ENCODE results near the gene DNASE2. TPM values are rescaled to one million over a fixed set of nuclear protein-coding genes. Genes with fewer than 3 reads are reported as not detected.

Gene DNASE2
- polyA plus RNA-seq, 2 donors: 7.8 to 15.9 TPM

GRCh38 chr19:12837225-12837624 lies 44.0 kb downstream of the DNASE2 start:
- H3K27me3 ChIP-seq (ENCODE audit: control insufficient read depth in 1 of 2, insufficient read depth in 2 of 2, low read length in 2 of 2): peaks cover 0 to 30% of the 10 kb centered on the region in 2 donors
- H3K9me3 ChIP-seq (ENCODE audit: control insufficient read depth in 2 of 2, insufficient read depth in 1 of 2, low read depth in 1 of 2, low read length in 1 of 2): peaks cover 3 to 8% of the 10 kb centered on the region in 2 donors
- peaks cover 6 to 19% of the 10 kb centered on the region in 2 donors for H3K4me1 ChIP-seq (ENCODE audit: control insufficient read depth in 2 of 2, insufficient read depth in 2 of 2, low read length in 1 of 2)
- 57 to 64% methylated on average over 4 of the region's 4 CpGs for WGBS, 2 donors
- no peak overlapping the region for H3K27ac ChIP-seq (ENCODE audit: low read depth in 2 of 2, low read length in 1 of 2)
- H3K4me3 ChIP-seq (ENCODE audit: low read depth in 1 of 2, low read length in 2 of 2): no peak overlapping the region
- H3K36me3 ChIP-seq (ENCODE audit: control insufficient read depth in 2 of 2, insufficient read depth in 2 of 2, low read length in 1 of 2): no peaks in the 10 kb centered on the region

GRCh38 chr19:12836529-12836863 lies 44.8 kb downstream of the DNASE2 start:
- WGBS, 2 donors: 8 to 9% methylated on average over 6 of the region's 6 CpGs

GRCh38 chr19:12834976-12835757 lies 46.1 kb downstream of the DNASE2 start:
- Histone ChIP-seq H3K4me1 (ENCODE audit: control insufficient read depth in 2 of 2, insufficient read depth in 2 of 2, low read length in 1 of 2) (peaks cover 2 to 13% of the 10 kb centered on the region in 2 donors), H3K36me3 (ENCODE audit: control insufficient read depth in 2 of 2, insufficient read depth in 2 of 2, low read length in 1 of 2) (no peaks in the 10 kb centered on the region), H3K27me3 (ENCODE audit: control insufficient read depth in 1 of 2, insufficient read depth in 2 of 2, low read length in 2 of 2) (peaks cover 0 to 27% of the 10 kb centered on the region in 2 donors), H3K4me3 (ENCODE audit: low read depth in 1 of 2, low read length in 2 of 2) (no peak overlapping the region), H3K27ac (ENCODE audit: low read depth in 2 of 2, low read length in 1 of 2) (no peak overlapping the region), H3K9me3 (ENCODE audit: control insufficient read depth in 2 of 2, insufficient read depth in 1 of 2, low read depth in 1 of 2, low read length in 1 of 2) (peaks cover under 1 to 3% of the 10 kb centered on the region in 2 donors)
- 7 to 8% methylated on average over 39 of the region's 39 CpGs for WGBS, 2 donors

More at GRCh38 chr19:12836529-12836863, 44.8 kb downstream of the DNASE2 start:
- H3K27ac ChIP-seq (ENCODE audit: low read depth in 2 of 2, low read length in 1 of 2): no peak overlapping the region
- H3K9me3 ChIP-seq (ENCODE audit: control insufficient read depth in 2 of 2, insufficient read depth in 1 of 2, low read depth in 1 of 2, low read length in 1 of 2): peaks cover 3 to 8% of the 10 kb centered on the region in 2 donors
- peaks cover 6 to 19% of the 10 kb centered on the region in 2 donors for H3K4me1 ChIP-seq (ENCODE audit: control insufficient read depth in 2 of 2, insufficient read depth in 2 of 2, low read length in 1 of 2)
- no peak overlapping the region for H3K4me3 ChIP-seq (ENCODE audit: low read depth in 1 of 2, low read length in 2 of 2)
- peaks cover 0 to 30% of the 10 kb centered on the region in 2 donors for H3K27me3 ChIP-seq (ENCODE audit: control insufficient read depth in 1 of 2, insufficient read depth in 2 of 2, low read length in 2 of 2)
- no peaks in the 10 kb centered on the region for H3K36me3 ChIP-seq (ENCODE audit: control insufficient read depth in 2 of 2, insufficient read depth in 2 of 2, low read length in 1 of 2)

DNA sequence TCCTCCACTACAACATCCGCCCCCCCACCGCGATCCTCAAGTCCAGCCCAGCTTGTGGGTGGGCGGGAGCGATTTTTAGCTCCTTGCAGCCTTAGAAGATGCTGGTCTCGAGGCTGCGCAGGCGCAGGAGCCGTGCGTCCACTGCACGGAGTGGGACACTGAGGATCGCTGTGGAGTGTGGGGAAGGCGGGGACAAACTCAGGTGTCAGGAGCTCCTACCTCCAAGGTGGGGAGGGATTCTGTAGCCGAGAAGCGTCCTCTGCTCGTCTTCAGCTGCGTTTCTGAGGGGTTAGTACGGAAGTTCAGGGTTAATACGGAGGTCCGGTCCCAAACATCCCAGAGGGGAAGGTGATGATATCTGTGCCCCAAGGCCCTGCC lies 46.7 kb downstream of the DNASE2 start, which contains the start of gene RTBDN:
RTBDN (minus strand) TSS at position 14 of the 378 bp plus-strand sequence. CDS start 4,600 bp downstream, outside the sequence.
- Histone ChIP-seq H3K36me3 (ENCODE audit: control insufficient read depth in 2 of 2, insufficient read depth in 2 of 2, low read length in 1 of 2) (no peaks in the 10 kb centered on the region), H3K4me3 (ENCODE audit: low read depth in 1 of 2, low read length in 2 of 2) (peak within 1 kb of the TSS; percentile 31 to 53), H3K9me3 (ENCODE audit: control insufficient read depth in 2 of 2, insufficient read depth in 1 of 2, low read depth in 1 of 2, low read length in 1 of 2) (peaks cover 0 to 3% of the 10 kb centered on the region in 2 donors), H3K27me3 (ENCODE audit: control insufficient read depth in 1 of 2, insufficient read depth in 2 of 2, low read length in 2 of 2) (peaks cover 0 to 27% of the 10 kb centered on the region in 2 donors), H3K4me1 (ENCODE audit: control insufficient read depth in 2 of 2, insufficient read depth in 2 of 2, low read length in 1 of 2) (peaks cover 2 to 13% of the 10 kb centered on the region in 2 donors), H3K27ac (ENCODE audit: low read depth in 2 of 2, low read length in 1 of 2) (no peak within 1 kb of the TSS)
- WGBS, 2 donors: 7 to 9% methylated on average over 20 of the region's 20 CpGs

- Histone ChIP-seq H3K9me3 (ENCODE audit: control insufficient read depth in 2 of 2, insufficient read depth in 1 of 2, low read depth in 1 of 2, low read length in 1 of 2) (peaks cover 0 to 3% of the 10 kb centered on the region in 2 donors), H3K4me1 (ENCODE audit: control insufficient read depth in 2 of 2, insufficient read depth in 2 of 2, low read length in 1 of 2) (peaks cover 2 to 13% of the 10 kb centered on the region in 2 donors), H3K27me3 (ENCODE audit: control insufficient read depth in 1 of 2, insufficient read depth in 2 of 2, low read length in 2 of 2) (peaks cover 0 to 26% of the 10 kb centered on the region in 2 donors), H3K36me3 (ENCODE audit: control insufficient read depth in 2 of 2, insufficient read depth in 2 of 2, low read length in 1 of 2) (no peaks in the 10 kb centered on the region), H3K4me3 (ENCODE audit: low read depth in 1 of 2, low read length in 2 of 2) (peak overlapping the region; percentile 31 to 53), H3K27ac (ENCODE audit: low read depth in 2 of 2, low read length in 1 of 2) (no peak overlapping the region)
- WGBS, 2 donors: 2 to 3% methylated on average over 38 to 83 of the region's 87 CpGs
Observed at GRCh38 chr19:12833738-12834565, 47.3 kb downstream of the DNASE2 start.

DNA sequence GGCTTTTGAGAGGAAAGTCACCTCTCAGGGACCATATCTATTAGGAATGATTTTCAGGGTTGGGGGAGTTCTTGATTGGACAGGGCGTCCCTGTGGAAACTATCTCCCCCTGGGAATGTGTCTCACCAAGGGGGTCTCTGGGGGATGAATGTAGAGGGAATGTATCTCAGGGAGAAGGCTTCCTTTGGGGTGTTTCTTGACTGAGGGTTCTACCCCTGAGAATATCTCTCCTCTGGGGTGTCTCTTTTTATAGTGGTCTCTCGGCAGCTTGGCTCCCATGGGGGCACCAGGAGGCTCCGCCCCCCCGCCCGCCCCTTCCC lies 47.9 kb downstream of the DNASE2 start:
- Histone ChIP-seq H3K27me3 (ENCODE audit: control insufficient read depth in 1 of 2, insufficient read depth in 2 of 2, low read length in 2 of 2) (peaks cover 0 to 23% of the 10 kb centered on the region in 2 donors), H3K9me3 (ENCODE audit: control insufficient read depth in 2 of 2, insufficient read depth in 1 of 2, low read depth in 1 of 2, low read length in 1 of 2) (no peaks in the 10 kb centered on the region), H3K4me3 (ENCODE audit: low read depth in 1 of 2, low read length in 2 of 2) (peak overlapping the region in 1 of 2 donors; percentile 53), H3K36me3 (ENCODE audit: control insufficient read depth in 2 of 2, insufficient read depth in 2 of 2, low read length in 1 of 2) (no peaks in the 10 kb centered on the region), H3K4me1 (ENCODE audit: control insufficient read depth in 2 of 2, insufficient read depth in 2 of 2, low read length in 1 of 2) (peaks cover 4 to 9% of the 10 kb centered on the region in 2 donors), H3K27ac (ENCODE audit: low read depth in 2 of 2, low read length in 1 of 2) (no peak overlapping the region)
- WGBS, 2 donors: 1 to 6% methylated on average over 2 to 5 of the region's 5 CpGs

DNA sequence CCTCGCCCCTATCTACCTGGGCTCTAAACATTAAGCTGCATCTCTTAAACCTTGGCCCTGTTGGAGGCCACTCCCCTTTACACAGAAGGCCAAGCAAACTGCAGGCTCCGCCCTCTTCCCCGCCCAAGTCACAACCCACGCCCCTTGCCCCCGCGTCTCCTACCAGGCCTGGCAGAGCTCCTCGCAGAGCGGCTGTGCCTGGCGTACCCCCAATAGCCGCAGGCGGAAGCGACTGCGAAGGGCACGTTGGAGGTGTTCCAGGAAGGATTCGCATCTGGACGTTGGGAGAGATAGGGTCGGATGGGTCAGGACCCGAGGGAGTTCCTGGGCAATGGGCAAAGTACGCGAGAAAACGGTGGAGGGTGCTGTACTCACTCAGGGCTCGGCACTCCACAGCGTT lies 52.8 kb downstream of the DNASE2 start:
- H3K9me3 ChIP-seq (ENCODE audit: control insufficient read depth in 2 of 2, insufficient read depth in 1 of 2, low read depth in 1 of 2, low read length in 1 of 2): no peaks in the 10 kb centered on the region
- H3K27me3 ChIP-seq (ENCODE audit: control insufficient read depth in 1 of 2, insufficient read depth in 2 of 2, low read length in 2 of 2): peaks cover 0 to 1% of the 10 kb centered on the region in 2 donors
- H3K4me1 ChIP-seq (ENCODE audit: control insufficient read depth in 2 of 2, insufficient read depth in 2 of 2, low read length in 1 of 2): peaks cover 4 to 10% of the 10 kb centered on the region in 2 donors
- no peaks in the 10 kb centered on the region for H3K36me3 ChIP-seq (ENCODE audit: control insufficient read depth in 2 of 2, insufficient read depth in 2 of 2, low read length in 1 of 2)
- H3K27ac ChIP-seq (ENCODE audit: low read depth in 2 of 2, low read length in 1 of 2): no peak overlapping the region
- WGBS, 2 donors: 7% methylated on average over 23 of the region's 23 CpGs
- H3K4me3 ChIP-seq (ENCODE audit: low read depth in 1 of 2, low read length in 2 of 2): no peak overlapping the region

- H3K4me3 ChIP-seq (ENCODE audit: low read depth in 1 of 2, low read length in 2 of 2): peak overlapping the region in 1 of 2 donors; percentile 17
- H3K27ac ChIP-seq (ENCODE audit: low read depth in 2 of 2, low read length in 1 of 2): no peak overlapping the region
- H3K9me3 ChIP-seq (ENCODE audit: control insufficient read depth in 2 of 2, insufficient read depth in 1 of 2, low read depth in 1 of 2, low read length in 1 of 2): peaks cover 0 to 2% of the 10 kb centered on the region in 2 donors
- peaks cover 4 to 10% of the 10 kb centered on the region in 2 donors for H3K4me1 ChIP-seq (ENCODE audit: control insufficient read depth in 2 of 2, insufficient read depth in 2 of 2, low read length in 1 of 2)
- 8% methylated on average over 46 of the region's 46 CpGs for WGBS, 2 donors
- H3K27me3 ChIP-seq (ENCODE audit: control insufficient read depth in 1 of 2, insufficient read depth in 2 of 2, low read length in 2 of 2): no peaks in the 10 kb centered on the region
- no peaks in the 10 kb centered on the region for H3K36me3 ChIP-seq (ENCODE audit: control insufficient read depth in 2 of 2, insufficient read depth in 2 of 2, low read length in 1 of 2)
Observed at GRCh38 chr19:12825254-12826131, 55.8 kb downstream of the DNASE2 start.

Measured in esophagus (tissue), 2 donors.